GM23338 (cell line): ENCODE measurements around the gene ZDHHC11B. TPM values are rescaled to one million over a fixed set of nuclear protein-coding genes. Genes with fewer than 3 reads are reported as not detected.

Experiments used
- ATAC-seq: fragments of 200-7000 bp; cut with Tn5 transposase; 3 replicates; pipeline ENCODE4 v1.9.1; 2020
- DNase-seq: peaks from one replicate; pipeline ENCODE4 v3.0.0-alpha.2; 2015; ENCODE audit warnings: low spot score
- H2AFZ ChIP-seq: fragments of 200-600 bp; sonication (generic); 2 replicates; pipeline ENCODE4 v1.8.0; 2016; ENCODE audit warnings: antibody characterized with exemption, mild to moderate bottlenecking, moderate library complexity
- H3F3A ChIP-seq: fragments of 200-600 bp; sonication (generic); replicated peaks from 2 replicates; pipeline ENCODE4 v1.8.0; 2017; ENCODE audit warnings: antibody characterized with exemption, mixed run types, low read depth
- H3K27ac ChIP-seq: fragments of 200-600 bp; sonication (generic); 2 replicates; pipeline ENCODE4 v1.6.1; 2016; ENCODE audit warnings: low read depth
- H3K27me3 ChIP-seq: fragments of 200-600 bp; sonication (generic); 2 replicates; pipeline ENCODE4 v1.8.0; 2016; ENCODE audit warnings: mild to moderate bottlenecking, mixed run types, moderate library complexity; ENCODE audit not compliant: insufficient read depth
- H3K36me3 ChIP-seq: fragments of 200-600 bp; sonication (generic); 2 replicates; pipeline ENCODE4 v1.8.0; 2016; ENCODE audit warnings: mild to moderate bottlenecking; ENCODE audit not compliant: insufficient read depth
- H3K4me1 ChIP-seq: fragments of 200-600 bp; sonication (generic); 2 replicates; pipeline ENCODE4 v1.8.0; 2016; ENCODE audit warnings: mild to moderate bottlenecking, moderate library complexity; ENCODE audit not compliant: insufficient read depth
- H3K4me2 ChIP-seq: fragments of 200-600 bp; sonication (generic); 2 replicates; pipeline ENCODE4 v1.7.1; 2017; ENCODE audit warnings: mixed run types
- H3K4me3 ChIP-seq: fragments of 200-600 bp; sonication (generic); 2 replicates; pipeline ENCODE4 v1.6.1; 2016; ENCODE audit warnings: mixed run types
- H3K79me2 ChIP-seq: fragments of 200-600 bp; sonication (generic); replicated peaks from 2 replicates; pipeline ENCODE4 v1.8.0; 2017; ENCODE audit warnings: mild to moderate bottlenecking; ENCODE audit not compliant: insufficient read depth
- H3K9me2 ChIP-seq: fragments of 200-600 bp; sonication (generic); 2 replicates; pipeline ENCODE4 v1.8.0; 2017; ENCODE audit not compliant: insufficient read depth
- H4K20me1 ChIP-seq: fragments of 200-600 bp; sonication (generic); replicated peaks from 2 replicates; pipeline ENCODE4 v1.8.0; 2017; ENCODE audit warnings: mild to moderate bottlenecking; ENCODE audit not compliant: insufficient read depth
- H3K27ac Mint-ChIP-seq: 2 replicates; pipeline ENCODE4 v1.8.0; 2020; ENCODE audit warnings: inconsistent platforms, mild to moderate bottlenecking, moderate library complexity, mixed read lengths
- H3K27me3 Mint-ChIP-seq: 3 replicates; pipeline ENCODE4 v1.8.0; 2022; ENCODE audit warnings: low read depth, mild to moderate bottlenecking, moderate library complexity, mixed read lengths, inconsistent platforms; ENCODE audit not compliant: insufficient read depth, poor library complexity
- H3K36me3 Mint-ChIP-seq: 3 replicates; pipeline ENCODE4 v1.8.0; 2021; ENCODE audit warnings: low read depth, mild to moderate bottlenecking, inconsistent platforms, moderate library complexity, mixed read lengths
- H3K4me1 Mint-ChIP-seq: 3 replicates; pipeline ENCODE4 v1.8.0; 2020; ENCODE audit warnings: mild to moderate bottlenecking, inconsistent platforms, mixed read lengths
- H3K4me3 Mint-ChIP-seq: 3 replicates; pipeline ENCODE4 v1.8.0; 2021; ENCODE audit warnings: moderate library complexity, mild to moderate bottlenecking, inconsistent platforms, mixed read lengths
- H3K9me3 Mint-ChIP-seq: 3 replicates; pipeline ENCODE4 v1.8.0; 2020; ENCODE audit warnings: moderate library complexity, mild to moderate bottlenecking, inconsistent platforms, mixed read lengths
- CREB1 ChIP-seq: fragments of 250-450 bp; sonication (Bioruptor Pico); IDR thresholded peaks from 2 replicates; pipeline ENCODE4 v1.5.0; 2020; ENCODE audit warnings: low read depth, mild to moderate bottlenecking, moderate library complexity
- EZH2 ChIP-seq: fragments of 200-600 bp; sonication (generic); IDR thresholded peaks from one replicate; pipeline ENCODE4 v1.8.0; 2017; ENCODE audit warnings: antibody characterized with exemption, mild to moderate bottlenecking, low read depth; ENCODE audit not compliant: unreplicated experiment
- EZH2phosphoT487 ChIP-seq: fragments of 200-600 bp; sonication (generic); IDR thresholded peaks from one replicate; pipeline ENCODE4 v1.8.1; 2018; ENCODE audit warnings: antibody characterized with exemption; ENCODE audit not compliant: unreplicated experiment
- JUNB ChIP-seq: IDR thresholded peaks from one replicate; pipeline ENCODE4 v1.6.1; 2016; ENCODE audit warnings: antibody characterized with exemption; ENCODE audit not compliant: unreplicated experiment
- NANOG ChIP-seq: IDR thresholded peaks from 2 replicates; pipeline ENCODE4 v1.6.1; 2016; ENCODE audit warnings: antibody characterized with exemption, borderline replicate concordance
- POLR2AphosphoS5 ChIP-seq: IDR thresholded peaks from 2 replicates; pipeline ENCODE4 v1.6.1; 2016; ENCODE audit warnings: antibody characterized with exemption, low read depth
- STAT1 ChIP-seq: IDR thresholded peaks from one replicate; pipeline ENCODE4 v1.6.1; 2016; ENCODE audit warnings: antibody characterized with exemption; ENCODE audit not compliant: unreplicated experiment
- ZNF114 ChIP-seq: fragments of 250-450 bp; sonication (Bioruptor Pico); IDR thresholded peaks from 2 replicates; pipeline ENCODE4 v1.5.0; 2020; ENCODE audit warnings: mild to moderate bottlenecking, moderate library complexity
- ZNF331 ChIP-seq: fragments of 250-450 bp; sonication (Bioruptor Pico); IDR thresholded peaks from 2 replicates; pipeline ENCODE4 v1.5.0; 2020; ENCODE audit warnings: low read depth, mild to moderate bottlenecking, moderate library complexity
- polyA plus RNA-seq: library from polyadenylated mRNA; unstranded; fragments of >200 nt; fragmentation: Nextera tagmentation; extraction: Ambion mirVana; gene quantifications from 2 replicates; pipeline ENCODE4 v1.2.1, GENCODE V29; 2016
- total RNA-seq: library from RNA; depleted of rRNA; stranded (reverse); fragments of >200 nt; shearing (Covaris generic); gene quantifications from 2 replicates; pipeline ENCODE4 v1.2.3, GENCODE V29; 2014
- TF ChIP-seq, protein P1 (sequence below): IDR thresholded peaks from 2 replicates; pipeline ENCODE4 v1.6.1; 2016; ENCODE audit warnings: antibody characterized with exemption
- TF ChIP-seq, protein P2 (sequence below): fragments of 250-450 bp; sonication (Bioruptor Pico); IDR thresholded peaks from 2 replicates; pipeline ENCODE4 v1.5.0; 2020; ENCODE audit warnings: mild to moderate bottlenecking, moderate library complexity
- TF ChIP-seq, protein P3 (sequence below), 2 experiments: fragments of 200-600 bp in 1 of 2; sonication (generic) in 1 of 2; conservative IDR thresholded peaks; 2 replicates each; pipeline versions ENCODE4 v1.5.1 to v1.6.1; 2016 to 2017; ENCODE audit warnings: antibody characterized with exemption in 2 of 2, low read depth in 2 of 2, mild to moderate bottlenecking in 2 of 2, moderate library complexity in 1 of 2
- TF ChIP-seq, protein P4 (sequence below): IDR thresholded peaks from one replicate; pipeline ENCODE4 v1.6.1; 2018; ENCODE audit warnings: antibody characterized with exemption; ENCODE audit not compliant: unreplicated experiment

The ZDHHC11B gene
- total and polyA plus RNA-seq, 2 experiments from 2014 or later, result 0.89 to 1.2 TPM

DNA sequence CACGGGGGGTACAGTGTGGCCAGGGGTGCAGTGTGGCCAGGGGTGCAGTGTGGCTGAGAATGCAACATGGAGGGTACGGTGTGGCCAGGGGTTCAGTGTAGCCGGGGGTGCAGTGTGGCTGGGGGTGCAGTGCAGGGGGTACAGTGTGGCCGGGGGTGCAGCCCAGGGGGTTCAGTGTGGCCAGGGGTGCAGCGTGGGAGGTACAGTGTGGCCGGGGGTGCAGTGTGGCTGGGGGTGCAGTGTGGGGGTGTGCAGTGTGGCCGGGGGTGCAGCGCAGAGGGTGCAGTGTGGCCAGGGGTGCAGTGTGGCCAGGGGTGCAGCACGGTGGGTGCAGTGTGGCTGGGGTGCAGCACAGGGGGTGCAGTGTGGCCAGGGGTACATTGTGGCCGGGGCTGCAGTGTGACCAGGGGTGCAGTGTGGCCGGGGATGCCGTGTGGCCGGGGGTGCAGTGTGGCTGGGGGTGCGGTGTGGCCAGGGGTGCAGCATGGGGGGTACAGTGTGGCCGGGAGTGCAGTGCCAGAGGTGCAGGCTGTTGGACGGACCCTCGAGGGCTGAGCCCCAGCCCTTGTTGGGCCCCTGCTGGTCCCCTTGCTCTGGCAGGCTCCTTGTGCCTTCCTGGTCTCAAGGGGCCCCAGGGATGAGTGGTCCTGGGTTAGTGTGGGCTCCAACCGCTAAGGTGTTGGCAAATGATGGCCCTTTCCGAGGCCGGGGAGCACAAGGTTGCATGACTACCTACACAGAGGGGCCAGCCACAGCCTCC is 109.2 kb downstream of the ZDHHC11B start:
- no peaks in the 10 kb centered on the region for H3K79me2 ChIP-seq
- no peak overlapping the region for H3K4me3 Mint-ChIP-seq
- H3K4me1 Mint-ChIP-seq, result peaks cover 6% of the 10 kb centered on the region
- ATAC-seq, result no peak
- DNase-seq, result no peak
- TF ChIP-seq, protein P1, sequence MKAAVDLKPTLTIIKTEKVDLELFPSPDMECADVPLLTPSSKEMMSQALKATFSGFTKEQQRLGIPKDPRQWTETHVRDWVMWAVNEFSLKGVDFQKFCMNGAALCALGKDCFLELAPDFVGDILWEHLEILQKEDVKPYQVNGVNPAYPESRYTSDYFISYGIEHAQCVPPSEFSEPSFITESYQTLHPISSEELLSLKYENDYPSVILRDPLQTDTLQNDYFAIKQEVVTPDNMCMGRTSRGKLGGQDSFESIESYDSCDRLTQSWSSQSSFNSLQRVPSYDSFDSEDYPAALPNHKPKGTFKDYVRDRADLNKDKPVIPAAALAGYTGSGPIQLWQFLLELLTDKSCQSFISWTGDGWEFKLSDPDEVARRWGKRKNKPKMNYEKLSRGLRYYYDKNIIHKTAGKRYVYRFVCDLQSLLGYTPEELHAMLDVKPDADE, result no peak
- TF ChIP-seq, protein P2, sequence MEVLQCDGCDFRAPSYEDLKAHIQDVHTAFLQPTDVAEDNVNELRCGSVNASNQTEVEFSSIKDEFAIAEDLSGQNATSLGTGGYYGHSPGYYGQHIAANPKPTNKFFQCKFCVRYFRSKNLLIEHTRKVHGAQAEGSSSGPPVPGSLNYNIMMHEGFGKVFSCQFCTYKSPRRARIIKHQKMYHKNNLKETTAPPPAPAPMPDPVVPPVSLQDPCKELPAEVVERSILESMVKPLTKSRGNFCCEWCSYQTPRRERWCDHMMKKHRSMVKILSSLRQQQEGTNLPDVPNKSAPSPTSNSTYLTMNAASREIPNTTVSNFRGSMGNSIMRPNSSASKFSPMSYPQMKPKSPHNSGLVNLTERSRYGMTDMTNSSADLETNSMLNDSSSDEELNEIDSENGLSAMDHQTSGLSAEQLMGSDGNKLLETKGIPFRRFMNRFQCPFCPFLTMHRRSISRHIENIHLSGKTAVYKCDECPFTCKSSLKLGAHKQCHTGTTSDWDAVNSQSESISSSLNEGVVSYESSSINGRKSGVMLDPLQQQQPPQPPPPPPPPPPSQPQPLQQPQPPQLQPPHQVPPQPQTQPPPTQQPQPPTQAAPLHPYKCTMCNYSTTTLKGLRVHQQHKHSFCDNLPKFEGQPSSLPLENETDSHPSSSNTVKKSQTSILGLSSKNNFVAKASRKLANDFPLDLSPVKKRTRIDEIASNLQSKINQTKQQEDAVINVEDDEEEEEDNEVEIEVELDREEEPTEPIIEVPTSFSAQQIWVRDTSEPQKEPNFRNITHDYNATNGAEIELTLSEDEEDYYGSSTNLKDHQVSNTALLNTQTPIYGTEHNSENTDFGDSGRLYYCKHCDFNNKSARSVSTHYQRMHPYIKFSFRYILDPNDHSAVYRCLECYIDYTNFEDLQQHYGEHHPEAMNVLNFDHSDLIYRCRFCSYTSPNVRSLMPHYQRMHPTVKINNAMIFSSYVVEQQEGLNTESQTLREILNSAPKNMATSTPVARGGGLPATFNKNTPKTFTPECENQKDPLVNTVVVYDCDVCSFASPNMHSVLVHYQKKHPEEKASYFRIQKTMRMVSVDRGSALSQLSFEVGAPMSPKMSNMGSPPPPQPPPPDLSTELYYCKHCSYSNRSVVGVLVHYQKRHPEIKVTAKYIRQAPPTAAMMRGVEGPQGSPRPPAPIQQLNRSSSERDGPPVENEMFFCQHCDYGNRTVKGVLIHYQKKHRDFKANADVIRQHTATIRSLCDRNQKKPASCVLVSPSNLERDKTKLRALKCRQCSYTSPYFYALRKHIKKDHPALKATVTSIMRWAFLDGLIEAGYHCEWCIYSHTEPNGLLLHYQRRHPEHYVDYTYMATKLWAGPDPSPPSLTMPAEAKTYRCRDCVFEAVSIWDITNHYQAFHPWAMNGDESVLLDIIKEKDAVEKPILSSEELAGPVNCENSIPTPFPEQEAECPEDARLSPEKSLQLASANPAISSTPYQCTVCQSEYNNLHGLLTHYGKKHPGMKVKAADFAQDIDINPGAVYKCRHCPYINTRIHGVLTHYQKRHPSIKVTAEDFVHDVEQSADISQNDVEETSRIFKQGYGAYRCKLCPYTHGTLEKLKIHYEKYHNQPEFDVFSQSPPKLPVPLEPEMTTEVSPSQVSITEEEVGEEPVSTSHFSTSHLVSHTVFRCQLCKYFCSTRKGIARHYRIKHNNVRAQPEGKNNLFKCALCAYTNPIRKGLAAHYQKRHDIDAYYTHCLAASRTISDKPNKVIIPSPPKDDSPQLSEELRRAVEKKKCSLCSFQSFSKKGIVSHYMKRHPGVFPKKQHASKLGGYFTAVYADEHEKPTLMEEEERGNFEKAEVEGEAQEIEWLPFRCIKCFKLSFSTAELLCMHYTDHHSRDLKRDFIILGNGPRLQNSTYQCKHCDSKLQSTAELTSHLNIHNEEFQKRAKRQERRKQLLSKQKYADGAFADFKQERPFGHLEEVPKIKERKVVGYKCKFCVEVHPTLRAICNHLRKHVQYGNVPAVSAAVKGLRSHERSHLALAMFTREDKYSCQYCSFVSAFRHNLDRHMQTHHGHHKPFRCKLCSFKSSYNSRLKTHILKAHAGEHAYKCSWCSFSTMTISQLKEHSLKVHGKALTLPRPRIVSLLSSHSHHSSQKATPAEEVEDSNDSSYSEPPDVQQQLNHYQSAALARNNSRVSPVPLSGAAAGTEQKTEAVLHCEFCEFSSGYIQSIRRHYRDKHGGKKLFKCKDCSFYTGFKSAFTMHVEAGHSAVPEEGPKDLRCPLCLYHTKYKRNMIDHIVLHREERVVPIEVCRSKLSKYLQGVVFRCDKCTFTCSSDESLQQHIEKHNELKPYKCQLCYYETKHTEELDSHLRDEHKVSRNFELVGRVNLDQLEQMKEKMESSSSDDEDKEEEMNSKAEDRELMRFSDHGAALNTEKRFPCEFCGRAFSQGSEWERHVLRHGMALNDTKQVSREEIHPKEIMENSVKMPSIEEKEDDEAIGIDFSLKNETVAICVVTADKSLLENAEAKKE, result no peak
- TF ChIP-seq EZH2phosphoT487, result no peak
- TF ChIP-seq EZH2, result no peak
- no peak for TF ChIP-seq ZNF331 (CRISPR knock-in tag)
- TF ChIP-seq POLR2AphosphoS5, result no peak
- TF ChIP-seq JUNB, result no peak
- no peak for TF ChIP-seq NANOG
- TF ChIP-seq, protein P3, sequence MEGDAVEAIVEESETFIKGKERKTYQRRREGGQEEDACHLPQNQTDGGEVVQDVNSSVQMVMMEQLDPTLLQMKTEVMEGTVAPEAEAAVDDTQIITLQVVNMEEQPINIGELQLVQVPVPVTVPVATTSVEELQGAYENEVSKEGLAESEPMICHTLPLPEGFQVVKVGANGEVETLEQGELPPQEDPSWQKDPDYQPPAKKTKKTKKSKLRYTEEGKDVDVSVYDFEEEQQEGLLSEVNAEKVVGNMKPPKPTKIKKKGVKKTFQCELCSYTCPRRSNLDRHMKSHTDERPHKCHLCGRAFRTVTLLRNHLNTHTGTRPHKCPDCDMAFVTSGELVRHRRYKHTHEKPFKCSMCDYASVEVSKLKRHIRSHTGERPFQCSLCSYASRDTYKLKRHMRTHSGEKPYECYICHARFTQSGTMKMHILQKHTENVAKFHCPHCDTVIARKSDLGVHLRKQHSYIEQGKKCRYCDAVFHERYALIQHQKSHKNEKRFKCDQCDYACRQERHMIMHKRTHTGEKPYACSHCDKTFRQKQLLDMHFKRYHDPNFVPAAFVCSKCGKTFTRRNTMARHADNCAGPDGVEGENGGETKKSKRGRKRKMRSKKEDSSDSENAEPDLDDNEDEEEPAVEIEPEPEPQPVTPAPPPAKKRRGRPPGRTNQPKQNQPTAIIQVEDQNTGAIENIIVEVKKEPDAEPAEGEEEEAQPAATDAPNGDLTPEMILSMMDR (conservative IDR thresholded peaks at IDR 0.05; ENCODE audit: low read depth in 2 of 2), result no peak
- no peak for TF ChIP-seq ZNF114
- TF ChIP-seq CREB1 (CRISPR knock-in tag), result no peak
- TF ChIP-seq, protein P4, sequence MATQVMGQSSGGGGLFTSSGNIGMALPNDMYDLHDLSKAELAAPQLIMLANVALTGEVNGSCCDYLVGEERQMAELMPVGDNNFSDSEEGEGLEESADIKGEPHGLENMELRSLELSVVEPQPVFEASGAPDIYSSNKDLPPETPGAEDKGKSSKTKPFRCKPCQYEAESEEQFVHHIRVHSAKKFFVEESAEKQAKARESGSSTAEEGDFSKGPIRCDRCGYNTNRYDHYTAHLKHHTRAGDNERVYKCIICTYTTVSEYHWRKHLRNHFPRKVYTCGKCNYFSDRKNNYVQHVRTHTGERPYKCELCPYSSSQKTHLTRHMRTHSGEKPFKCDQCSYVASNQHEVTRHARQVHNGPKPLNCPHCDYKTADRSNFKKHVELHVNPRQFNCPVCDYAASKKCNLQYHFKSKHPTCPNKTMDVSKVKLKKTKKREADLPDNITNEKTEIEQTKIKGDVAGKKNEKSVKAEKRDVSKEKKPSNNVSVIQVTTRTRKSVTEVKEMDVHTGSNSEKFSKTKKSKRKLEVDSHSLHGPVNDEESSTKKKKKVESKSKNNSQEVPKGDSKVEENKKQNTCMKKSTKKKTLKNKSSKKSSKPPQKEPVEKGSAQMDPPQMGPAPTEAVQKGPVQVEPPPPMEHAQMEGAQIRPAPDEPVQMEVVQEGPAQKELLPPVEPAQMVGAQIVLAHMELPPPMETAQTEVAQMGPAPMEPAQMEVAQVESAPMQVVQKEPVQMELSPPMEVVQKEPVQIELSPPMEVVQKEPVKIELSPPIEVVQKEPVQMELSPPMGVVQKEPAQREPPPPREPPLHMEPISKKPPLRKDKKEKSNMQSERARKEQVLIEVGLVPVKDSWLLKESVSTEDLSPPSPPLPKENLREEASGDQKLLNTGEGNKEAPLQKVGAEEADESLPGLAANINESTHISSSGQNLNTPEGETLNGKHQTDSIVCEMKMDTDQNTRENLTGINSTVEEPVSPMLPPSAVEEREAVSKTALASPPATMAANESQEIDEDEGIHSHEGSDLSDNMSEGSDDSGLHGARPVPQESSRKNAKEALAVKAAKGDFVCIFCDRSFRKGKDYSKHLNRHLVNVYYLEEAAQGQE, result no peak
- TF ChIP-seq STAT1, result no peak
- H3K4me3 ChIP-seq, result no peak overlapping the region
- no peaks in the 10 kb centered on the region for H3K9me2 ChIP-seq
- no peaks in the 10 kb centered on the region for H3F3A ChIP-seq
- H3K27me3 Mint-ChIP-seq, result peaks cover 22% of the 10 kb centered on the region
- H3K9me3 Mint-ChIP-seq, result peaks cover 2% of the 10 kb centered on the region; the same call in 1 of the 3 replicates
- no peak overlapping the region for H3K4me2 ChIP-seq
- no peak overlapping the region for H3K27ac Mint-ChIP-seq
- 0 out of 2 replicates have a peak, but pooled peaks cover 4% of the 10 kb centered on the region for H3K27me3 ChIP-seq
- no peak overlapping the region for H3K27ac ChIP-seq
- no peaks in the 10 kb centered on the region; the same call in 2 of the 3 replicates for H3K36me3 Mint-ChIP-seq
- H3K36me3 ChIP-seq, result no peaks in the 10 kb centered on the region
- H4K20me1 ChIP-seq, result 0 out of 2 replicates have a peak, but pooled peaks cover 5% of the 10 kb centered on the region
- no peaks in the 10 kb centered on the region for H3K4me1 ChIP-seq
- no peak overlapping the region for H2AFZ ChIP-seq
